H1 (cell line): ENCODE results near the gene ADGRV1. TPM values are rescaled to one million over a fixed set of nuclear protein-coding genes. Genes with fewer than 3 reads are reported as not detected.

Experiments
- CTCF ChIA-PET: fragments of 300-600 bp; sonication (Branson Sonifier 250); formaldehyde crosslinking; loops from one replicate; lab custom pipeline; 2021; ENCODE audit not compliant: partially characterized antibody; lab: Charles Lee
- POLR2A ChIA-PET: fragments of 300-600 bp; sonication (Branson Sonifier 250); formaldehyde crosslinking; loops from one replicate; lab custom pipeline; 2021; ENCODE audit warnings: inconsistent platforms; ENCODE audit not compliant: partially characterized antibody; lab: Charles Lee
- DNase-seq, 2 experiments: peaks; one replicate each; pipeline versions ENCODE4 v3.0.0 to v3.0.0-alpha.2; 2010 to 2022; ENCODE audit warnings: low spot score in 2 of 2, low read depth in 1 of 2, mixed read lengths in 1 of 2
- FAIRE-seq: peaks from 2 replicates; lab custom pipeline; 2011; peaks lifted over from hg19 to GRCh38; lab: Jason Lieb, UNC
- H2AFZ ChIP-seq: 2 replicates; pipeline ENCODE4 v1.8.1; 2012; ENCODE audit warnings: low read length, inconsistent platforms
- H2AK5ac ChIP-seq: 2 replicates; pipeline ENCODE4 v1.6.1; 2013; ENCODE audit warnings: low read depth, low read length
- H2BK120ac ChIP-seq: replicated peaks from 2 replicates; pipeline ENCODE3; 2013; ENCODE audit warnings: low read depth, low read length, inconsistent platforms
- H2BK12ac ChIP-seq: 2 replicates; pipeline ENCODE4 v1.6.1; 2013; ENCODE audit warnings: low read depth, low read length
- H2BK15ac ChIP-seq: 2 replicates; pipeline ENCODE4 v1.6.1; 2013; ENCODE audit warnings: low read length
- H2BK20ac ChIP-seq: 2 replicates; pipeline ENCODE4 v1.6.1; 2013; ENCODE audit warnings: low read length
- H2BK5ac ChIP-seq: 2 replicates; pipeline ENCODE4 v1.6.1; 2013; ENCODE audit warnings: low read depth, low read length
- H3K14ac ChIP-seq: 2 replicates; pipeline ENCODE4 v1.6.1; 2013; ENCODE audit warnings: inconsistent platforms; ENCODE audit not compliant: insufficient read length
- H3K18ac ChIP-seq: 2 replicates; pipeline ENCODE4 v1.6.1; 2013; ENCODE audit warnings: low read length; ENCODE audit errors: extremely low read depth
- H3K23ac ChIP-seq: 2 replicates; pipeline ENCODE4 v1.6.1; 2013; ENCODE audit warnings: inconsistent platforms; ENCODE audit not compliant: insufficient read length
- H3K23me2 ChIP-seq: 2 replicates; pipeline ENCODE4 v1.6.1; 2013; ENCODE audit warnings: low read depth, low read length
- H3K27ac ChIP-seq: 2 replicates; pipeline ENCODE4 v1.6.1; 2011; ENCODE audit warnings: low read depth, low read length, inconsistent platforms
- H3K27me3 ChIP-seq, 4 experiments: replicated peaks in 1 of 4; 1 replicate in 1 of 4; 2 replicates in 3 of 4; pipeline versions ENCODE4 v1.6.1 to v1.8.1; 2011 to 2013; ENCODE audit warnings: low read length in 3 of 4, mild to moderate bottlenecking in 3 of 4, inconsistent platforms in 2 of 4, mixed read lengths in 2 of 4, moderate library complexity in 1 of 4; ENCODE audit not compliant: control insufficient read depth in 3 of 4, insufficient read depth in 3 of 4; ENCODE audit errors: extremely low read depth in 1 of 4
- H3K36me3 ChIP-seq, 4 experiments: 2 replicates each; pipeline versions ENCODE4 v1.6.1 to v1.8.1; 2011 to 2013; ENCODE audit warnings: mild to moderate bottlenecking in 4 of 4, low read length in 3 of 4, moderate library complexity in 2 of 4, control low read depth in 1 of 4, inconsistent platforms in 1 of 4; ENCODE audit not compliant: insufficient read depth in 4 of 4, control insufficient read depth in 2 of 4
- H3K4ac ChIP-seq: replicated peaks from 2 replicates; pipeline ENCODE3; 2013; ENCODE audit warnings: low read length, low read depth, mixed read lengths, inconsistent platforms; ENCODE audit not compliant: insufficient read length
- H3K4me1 ChIP-seq, 4 experiments: replicated peaks in 1 of 4; 1 replicate in 1 of 4; 2 replicates in 3 of 4; pipeline versions ENCODE4 v1.6.1 to v1.8.1; 2011 to 2013; ENCODE audit warnings: low read length in 3 of 4, inconsistent platforms in 2 of 4, mixed read lengths in 1 of 4; ENCODE audit not compliant: insufficient read depth in 4 of 4, control insufficient read depth in 3 of 4
- H3K4me2 ChIP-seq, 2 experiments: 2 replicates each; pipeline versions ENCODE4 v1.6.1 to v1.8.1; 2011 to 2013; ENCODE audit warnings: low read depth in 2 of 2, low read length in 2 of 2, control low read depth in 1 of 2, inconsistent platforms in 1 of 2, mild to moderate bottlenecking in 1 of 2; ENCODE audit not compliant: insufficient read depth in 1 of 2
- H3K4me3 ChIP-seq, 4 experiments: fragments of 200-600, 300-600 bp in 1 of 4; sonication (generic), shearing (Covaris generic), sonication (Bioruptor Twin) in 1 of 4; 2 replicates each; pipeline versions ENCODE4 v1.5.1 to v1.8.1; 2011 to 2016; ENCODE audit warnings: low read length in 4 of 4, low read depth in 3 of 4, control low read depth in 2 of 4, inconsistent platforms in 2 of 4, mild to moderate bottlenecking in 2 of 4, mixed read lengths in 1 of 4, moderate library complexity in 1 of 4; ENCODE audit not compliant: insufficient read depth in 2 of 4; ENCODE audit errors: extremely low read depth in 1 of 4
- H3K56ac ChIP-seq: replicated peaks from 2 replicates; pipeline ENCODE3; 2013; ENCODE audit warnings: low read depth, mild to moderate bottlenecking, mixed read lengths, low read length, inconsistent platforms; ENCODE audit not compliant: insufficient read length
- H3K79me1 ChIP-seq: 2 replicates; pipeline ENCODE4 v1.6.1; 2013; ENCODE audit warnings: low read depth, low read length, control low read depth
- H3K79me2 ChIP-seq, 2 experiments: 2 replicates each; pipeline versions ENCODE4 v1.6.1 to v1.8.1; 2012 to 2013; ENCODE audit warnings: low read length in 2 of 2, mild to moderate bottlenecking in 2 of 2, inconsistent platforms in 1 of 2; ENCODE audit not compliant: insufficient read depth in 2 of 2, control insufficient read depth in 1 of 2
- H3K9ac ChIP-seq, 4 experiments: replicated peaks in 1 of 4; 1 replicate in 1 of 4; 2 replicates in 3 of 4; pipeline versions ENCODE4 v1.6.1 to v1.8.1; 2011 to 2013; ENCODE audit warnings: low read depth in 3 of 4, low read length in 3 of 4, control low read depth in 2 of 4, mild to moderate bottlenecking in 2 of 4, moderate library complexity in 2 of 4, inconsistent platforms in 1 of 4; ENCODE audit errors: extremely low read depth in 1 of 4
- H3K9me3 ChIP-seq, 2 experiments: 2 replicates each; pipeline versions ENCODE4 v1.6.1 to v1.8.1; 2012 to 2013; ENCODE audit warnings: mild to moderate bottlenecking in 2 of 2, moderate library complexity in 2 of 2, control low read depth in 1 of 2, inconsistent platforms in 1 of 2, low read depth in 1 of 2, low read length in 1 of 2, mixed read lengths in 1 of 2; ENCODE audit not compliant: insufficient read depth in 2 of 2
- H4K20me1 ChIP-seq, 2 experiments: replicated peaks in 1 of 2; 2 replicates each; pipeline versions ENCODE3 to v1.8.1; 2011 to 2013; ENCODE audit warnings: inconsistent platforms in 2 of 2, low read length in 2 of 2, mild to moderate bottlenecking in 1 of 2; ENCODE audit not compliant: insufficient read depth in 2 of 2, control insufficient read depth in 1 of 2
- H4K5ac ChIP-seq: 2 replicates; pipeline ENCODE4 v1.6.1; 2013; ENCODE audit warnings: low read length, low read depth, mixed read lengths, inconsistent platforms; ENCODE audit not compliant: insufficient read length
- H4K8ac ChIP-seq: 2 replicates; pipeline ENCODE4 v1.8.0; 2013; ENCODE audit warnings: mild to moderate bottlenecking, moderate library complexity, low read length, inconsistent platforms; ENCODE audit not compliant: insufficient read depth; ENCODE audit errors: extremely low read depth
- H4K91ac ChIP-seq: replicated peaks from 2 replicates; pipeline ENCODE3; 2013; ENCODE audit warnings: low read length, mixed read lengths, inconsistent platforms; ENCODE audit not compliant: insufficient read length
- ATF3 ChIP-seq: IDR thresholded peaks from 2 replicates; pipeline ENCODE4 v1.6.1; 2011; ENCODE audit warnings: low read depth, mild to moderate bottlenecking, low read length; ENCODE audit not compliant: insufficient read depth
- CBX8 ChIP-seq: fragments of 300-800, 300-1000 bp; sonication (generic); IDR thresholded peaks from 2 replicates; pipeline ENCODE4 v1.7.1; 2016; ENCODE audit warnings: low read depth, low read length, borderline replicate concordance
- EZH2 ChIP-seq: fragments of 200-600 bp; sonication (generic); IDR thresholded peaks from 2 replicates; pipeline ENCODE4 v1.7.1; 2012; ENCODE audit warnings: low read depth, mild to moderate bottlenecking, moderate library complexity, low read length, inconsistent platforms; ENCODE audit not compliant: severe bottlenecking
- GABPA ChIP-seq: IDR thresholded peaks from 2 replicates; pipeline ENCODE4 v1.6.1; 2011; ENCODE audit warnings: mild to moderate bottlenecking, low read length, moderate library complexity, borderline replicate concordance; ENCODE audit not compliant: insufficient read depth
- HDAC2 ChIP-seq, 2 experiments: fragments of 300-600 bp in 1 of 2; sonication (generic) in 1 of 2; IDR thresholded peaks; 2 replicates each; pipeline ENCODE4 v1.6.1; 2011 to 2012; ENCODE audit warnings: low read depth in 2 of 2, low read length in 2 of 2, mild to moderate bottlenecking in 2 of 2, moderate library complexity in 2 of 2, borderline replicate concordance in 1 of 2, inconsistent platforms in 1 of 2
- KDM1A ChIP-seq: fragments of 200-600, 300-600 bp; sonication (generic); IDR thresholded peaks from 2 replicates; pipeline ENCODE4 v1.7.1; 2016; ENCODE audit warnings: mild to moderate bottlenecking, low read length, borderline replicate concordance
- PHF8 ChIP-seq: fragments of 200-600 bp; sonication (generic); conservative IDR thresholded peaks from 2 replicates; pipeline ENCODE4 v1.7.1; 2012; ENCODE audit warnings: low read depth, mild to moderate bottlenecking, inconsistent platforms, low read length, moderate library complexity
- POLR2A ChIP-seq, 2 experiments: IDR thresholded peaks; 1 replicate in 1 of 2; 2 replicates in 1 of 2; pipeline ENCODE4 v1.6.1; 2011; ENCODE audit warnings: low read depth in 2 of 2, low read length in 2 of 2, mild to moderate bottlenecking in 2 of 2; ENCODE audit errors: control extremely low read depth in 1 of 2
- POLR2AphosphoS5 ChIP-seq: IDR thresholded peaks from 2 replicates; pipeline ENCODE4 v1.6.1; 2011; ENCODE audit warnings: low read depth, low read length
- RFX5 ChIP-seq: IDR thresholded peaks from 2 replicates; pipeline ENCODE4 v1.6.1; 2011; ENCODE audit warnings: low read depth, low read length, improper control_type of control experiment, borderline replicate concordance
- SIX5 ChIP-seq: IDR thresholded peaks from 2 replicates; pipeline ENCODE4 v1.6.1; 2011; ENCODE audit warnings: mild to moderate bottlenecking, low read depth, low read length
- SP2 ChIP-seq: IDR thresholded peaks from 2 replicates; pipeline ENCODE4 v1.6.1; 2012; ENCODE audit warnings: mild to moderate bottlenecking, low read length, inconsistent platforms
- TAF7 ChIP-seq: optimal IDR thresholded peaks from 2 replicates; pipeline ENCODE3; 2011; ENCODE audit warnings: low read depth, mild to moderate bottlenecking, inconsistent platforms, low read length, moderate library complexity, borderline replicate concordance
- WGBS, 2 experiments: shearing (Covaris generic) in 1 of 2; methylation state at CpG; one replicate each; pipeline versions ENCODE4 v1.1.6 to v1.1.7; 2013 to 2015; ENCODE audit warnings: low lambda C conversion rate in 2 of 2, mixed read lengths in 2 of 2, inconsistent platforms in 1 of 2, low coverage in 1 of 2, missing lambda C conversion rate in 1 of 2; ENCODE audit not compliant: insufficient replicate concordance in 2 of 2, insufficient coverage in 1 of 2, insufficient read length in 1 of 2; ENCODE audit errors: extremely low coverage in 1 of 2, missing lambda C conversion rate in 1 of 2; 5-methylcytosine and 5-hydroxymethylcytosine counted together
- polyA plus RNA-seq, 7 experiments: library from polyadenylated mRNA; depleted of rRNA in 3 of 7; stranded (reverse) in 5 of 7; unstranded in 2 of 7; fragments of >200 nt in 5 of 7; fragments of 200-250 nt in 2 of 7; gene quantifications; 1 replicate in 5 of 7; 2 replicates in 1 of 7; 4 replicates in 1 of 7; pipeline versions ENCODE4 v1.2.1 to v1.2.3, GENCODE V29; 2011 to 2013; ENCODE audit warnings: missing spikeins in 2 of 7, mixed read lengths in 2 of 7
- total RNA-seq: library from RNA; stranded (reverse); fragmentation: NEBNext Ultra II Directional; extraction: Animal tissue kit (Norgen Biotek cat#: 25700); gene quantifications from 2 replicates; pipeline ENCODE4 v1.2.1, GENCODE V29; 2021

Gene ADGRV1
- total and polyA plus RNA-seq, 2 of the 8 experiments (the other 6 are each of a cell fraction or from before 2014, with no cell fraction given), result 53.1 to 62.2 TPM

GRCh38 chr5:90550963-90551362 lies 7.6 kb upstream of the ADGRV1 start:
- H3K23me2 ChIP-seq, result no peaks in the 10 kb centered on the region
- no peak overlapping the region for H2BK5ac ChIP-seq
- H2AK5ac ChIP-seq, result no peak overlapping the region
- no peaks in the 10 kb centered on the region for H4K20me1 ChIP-seq
- peak overlapping the region; percentile 76; the same call in 1 of the 2 replicates for H2BK20ac ChIP-seq
- H3K9ac ChIP-seq, result no peak overlapping the region
- H3K79me1 ChIP-seq, result no peaks in the 10 kb centered on the region
- no peak overlapping the region; the same call in 1 of the 2 replicates for H2BK12ac ChIP-seq
- no peaks in the 10 kb centered on the region for H3K27me3 ChIP-seq
- 88% methylated on average over 3 of the region's 3 CpGs; no CpG with 5 or more reads in 1 of the 2 experiments for WGBS, 2 experiments
- no peak overlapping the region for H3K4me2 ChIP-seq
- H3K4me1 ChIP-seq, result peaks cover 0 to 14% (median 3%) of the 10 kb centered on the region in 4 experiments; a peak in 4 of 7 replicates
- H3K4ac ChIP-seq, result no peak overlapping the region
- H3K14ac ChIP-seq, result no peak overlapping the region
- POLR2A ChIA-PET, result no interaction called here
- no peak overlapping the region for H2BK120ac ChIP-seq
- H3K4me3 ChIP-seq, result no peak overlapping the region
- no peak overlapping the region for H3K27ac ChIP-seq
- CTCF ChIA-PET, result interaction anchor here (1.1 to 1.5 kb wide), 2 partner anchors 23 to 233 kb away, joined by 3 read pairs; no protein-coding TSS in a partner anchor
- DNase-seq (no peak), FAIRE-seq (no peak)
- no peaks in the 10 kb centered on the region for H3K9me3 ChIP-seq
- H2AFZ ChIP-seq, result no peak overlapping the region
- no peak overlapping the region for H4K91ac ChIP-seq
- H3K18ac ChIP-seq, result no peak overlapping the region
- no peak overlapping the region for H4K5ac ChIP-seq
- H3K23ac ChIP-seq, result no peak overlapping the region
- H2BK15ac ChIP-seq, result no peak overlapping the region
- H3K36me3 ChIP-seq, result no peaks in the 10 kb centered on the region
- H3K56ac ChIP-seq, result no peak overlapping the region
- no peak overlapping the region for H4K8ac ChIP-seq
- H3K79me2 ChIP-seq, result no peaks in the 10 kb centered on the region
- no peak for TF ChIP-seq GABPA
- TF ChIP-seq ATF3, result no peak
- TF ChIP-seq SP2, result no peak
- TF ChIP-seq POLR2AphosphoS5, result no peak
- no peak for TF ChIP-seq POLR2A (IDR thresholded peaks at IDR 0.05; ENCODE audit: control extremely low read depth in 1 of 2, low read depth in 2 of 2, low read length in 2 of 2)
- no peak for TF ChIP-seq KDM1A
- TF ChIP-seq TAF7, result no peak
- TF ChIP-seq EZH2, result no peak
- TF ChIP-seq HDAC2 (IDR thresholded peaks at IDR 0.05; ENCODE audit: borderline replicate concordance in 1 of 2, low read depth in 2 of 2, low read length in 2 of 2), result no peak
- TF ChIP-seq SIX5, result no peak
- no peak for TF ChIP-seq CBX8
- TF ChIP-seq RFX5, result no peak
- no peak for TF ChIP-seq PHF8
